GM12892 (cell line): ENCODE data around the gene ZMYND8.
"Not testable (repeated sequence)": the region's sequence is repeated elsewhere in the genome, so short reads cannot be mapped to it uniquely, and the experiment has no call there.

ENCODE experiments used
- DNase-seq: peaks from one replicate; pipeline ENCODE4 v3.0.0; 2011; ENCODE audit not compliant: insufficient read length
- FAIRE-seq: peaks from 2 replicates; lab custom pipeline; 2011; peaks lifted over from hg19 to GRCh38; lab: Jason Lieb, UNC
- POLR2A ChIP-seq: IDR thresholded peaks from 2 replicates; pipeline ENCODE4 v1.6.1; 2011; ENCODE audit warnings: low read depth, low read length, control low read depth
- POLR2AphosphoS5 ChIP-seq: IDR thresholded peaks from 2 replicates; pipeline ENCODE4 v1.6.1; 2011; ENCODE audit warnings: low read depth, low read length, control low read depth
- TAF1 ChIP-seq: IDR thresholded peaks from 2 replicates; pipeline ENCODE4 v1.6.1; 2011; ENCODE audit warnings: low read depth, mild to moderate bottlenecking, control low read depth, low read length, borderline replicate concordance

Gene ZMYND8

DNA sequence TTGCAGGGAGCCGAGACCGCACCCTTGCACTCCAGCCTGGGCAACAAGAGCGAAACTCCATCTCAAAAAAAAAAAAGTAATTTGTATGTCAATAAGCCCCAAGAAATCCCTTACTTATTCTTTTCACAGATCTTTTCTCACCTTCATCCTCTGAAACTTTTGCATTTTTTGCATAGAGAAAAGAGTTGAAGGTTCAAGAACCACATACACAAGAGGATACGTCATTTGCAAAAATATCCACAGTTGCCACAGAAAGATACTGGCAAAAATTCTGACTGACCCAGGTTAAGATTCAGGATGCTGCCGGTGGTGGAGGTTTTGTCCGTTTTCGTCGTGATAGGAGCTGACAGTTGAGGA is 94.5 kb downstream of the ZMYND8 start:
- no peak for TF ChIP-seq POLR2AphosphoS5
- TF ChIP-seq POLR2A = no peak
- no peak for TF ChIP-seq TAF1
- no peak for FAIRE-seq
- no peak for DNase-seq

DNA sequence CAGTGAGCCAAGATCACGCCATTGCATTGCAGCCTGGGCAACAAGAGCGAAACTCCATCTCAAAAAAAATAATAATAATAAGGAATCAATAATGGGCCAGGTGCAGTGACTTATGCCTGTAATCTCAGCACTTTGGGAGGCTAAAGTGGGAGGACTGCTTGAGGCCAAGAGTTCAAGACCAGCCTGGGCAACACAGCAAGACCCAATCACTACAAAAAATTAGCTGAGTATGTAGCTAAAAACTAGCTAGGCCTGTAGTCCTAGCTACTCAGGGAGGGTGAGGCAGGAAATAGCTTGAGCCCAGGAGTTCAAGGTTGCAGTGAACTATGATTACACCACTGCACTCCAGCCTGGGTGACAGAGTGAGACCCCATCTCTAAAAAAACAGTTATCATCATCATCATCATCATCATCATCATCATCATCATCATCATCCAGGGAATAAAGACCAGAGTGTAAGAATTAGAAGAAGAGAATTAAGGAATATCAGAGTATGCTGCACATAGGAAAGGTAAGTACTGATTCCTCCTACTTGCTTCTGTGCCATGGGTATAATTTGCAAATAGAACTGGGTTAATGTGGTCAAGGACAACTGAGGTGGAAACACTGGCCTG is 95.2 kb downstream of the ZMYND8 start:
- not testable (repeated sequence) for FAIRE-seq, DNase-seq

DNA sequence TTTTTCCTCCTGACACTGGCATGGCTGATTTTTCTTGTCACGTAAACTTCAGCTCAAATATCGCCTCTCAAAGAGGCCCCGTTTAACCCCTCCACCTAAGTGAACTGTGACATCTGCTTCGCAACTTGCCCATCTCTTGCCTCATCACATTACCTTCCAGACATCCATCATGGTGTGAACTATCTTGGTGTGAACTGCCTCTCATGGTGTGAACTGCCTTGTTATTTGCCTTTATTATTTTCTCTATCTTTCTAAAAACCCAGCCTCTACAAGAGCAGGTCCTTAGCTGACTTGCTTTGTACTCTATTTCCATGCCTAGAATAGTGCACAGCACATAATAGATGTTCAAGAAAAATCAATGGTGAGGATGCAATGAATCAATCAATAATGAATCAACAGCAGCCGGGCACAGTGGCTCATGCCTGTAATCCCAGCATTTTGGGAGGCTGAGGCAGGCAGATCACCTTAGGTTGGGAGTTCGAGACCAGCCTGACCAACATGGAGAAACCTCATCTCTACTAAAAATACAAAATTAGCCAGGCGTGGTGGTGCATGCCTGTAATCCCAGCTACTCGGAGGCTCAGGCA is 95.9 kb downstream of the ZMYND8 start:
- FAIRE-seq, DNase-seq: not testable (repeated sequence)

DNA sequence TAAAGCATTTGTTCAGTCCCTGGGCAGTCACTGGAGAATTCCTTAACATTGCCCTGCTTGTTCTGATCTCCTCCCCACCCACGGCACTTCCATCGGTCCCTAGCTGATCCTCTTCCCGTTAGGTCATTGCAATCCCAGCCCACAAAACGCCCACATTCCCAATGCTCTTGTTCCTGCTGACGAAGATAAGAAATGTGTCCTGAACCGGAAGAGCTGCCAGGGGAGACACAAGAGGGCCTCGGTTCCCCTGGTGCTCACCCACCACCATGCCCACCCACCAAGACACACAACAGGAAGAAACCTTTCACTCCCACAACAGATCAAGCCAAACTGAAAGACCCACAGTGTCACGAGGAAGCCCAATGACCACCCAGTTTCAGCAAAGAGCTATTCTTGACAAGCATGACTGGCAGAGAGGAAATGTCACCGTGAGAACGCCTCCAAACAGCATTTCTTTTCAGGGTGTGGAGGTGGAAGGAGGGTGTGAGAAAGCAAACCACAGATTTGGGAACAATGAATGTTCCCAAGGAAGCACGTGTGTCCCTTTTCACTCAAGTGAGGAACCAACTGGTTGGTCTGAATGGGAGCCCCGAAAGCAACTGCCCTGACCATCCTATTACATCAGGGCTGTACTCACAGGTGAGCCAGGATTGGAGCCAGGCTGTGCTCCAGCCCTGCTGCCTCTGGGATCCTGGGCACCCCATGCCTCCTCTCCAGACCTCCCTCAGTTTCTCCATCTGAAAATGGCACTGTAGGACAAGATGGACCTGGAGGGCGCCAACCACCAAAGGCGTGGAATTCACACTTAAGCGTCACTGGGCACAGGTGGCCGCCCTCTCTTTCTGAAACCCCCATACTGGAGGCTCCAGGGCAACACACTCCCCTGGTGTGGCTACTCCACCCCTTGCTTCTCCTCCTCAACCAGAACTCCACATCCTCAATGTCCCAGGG is 97.5 kb downstream of the ZMYND8 start:
- FAIRE-seq (peak; percentile 9), DNase-seq (peak; percentile 33)
- TF ChIP-seq POLR2A = peak; percentile 56
- TF ChIP-seq POLR2AphosphoS5 = no peak
- TF ChIP-seq TAF1 = no peak

DNA sequence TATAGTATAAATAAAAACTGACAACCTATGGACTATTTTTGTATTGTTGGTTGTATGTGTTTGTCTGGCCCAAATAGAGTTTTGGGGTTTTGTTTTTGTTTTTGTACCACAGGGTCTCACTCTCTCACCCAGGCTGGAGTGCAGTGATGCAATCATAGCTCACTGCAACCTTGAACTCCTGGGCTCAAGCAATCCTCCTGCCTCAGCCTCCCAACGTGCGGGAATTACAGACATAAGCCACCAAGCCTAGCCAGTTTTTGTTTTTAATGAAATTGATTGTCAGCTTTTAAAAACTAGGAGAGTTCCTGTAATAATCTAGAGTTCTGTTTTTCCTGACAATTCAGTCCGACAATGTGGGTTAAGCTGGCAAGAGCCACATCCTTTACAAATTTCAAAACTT is 98.7 kb downstream of the ZMYND8 start:
- no peak for TF ChIP-seq POLR2A
- TF ChIP-seq TAF1 = no peak
- DNase-seq = no peak
- FAIRE-seq = no peak

DNA sequence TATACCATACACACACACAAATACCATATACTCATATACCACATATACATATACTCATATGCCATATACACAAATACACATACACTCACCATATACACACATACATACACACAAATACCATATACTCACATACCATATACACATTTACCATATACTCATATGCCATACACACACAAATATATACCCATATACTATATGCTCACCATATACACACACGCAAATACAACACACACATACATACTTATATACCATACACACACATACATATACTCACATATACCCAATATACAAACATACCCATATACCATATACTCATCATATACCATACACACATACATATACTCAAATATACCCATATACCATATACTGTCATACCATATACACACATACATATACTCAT is 99.2 kb downstream of the ZMYND8 start:
- FAIRE-seq = no peak
- no peak for DNase-seq

DNA sequence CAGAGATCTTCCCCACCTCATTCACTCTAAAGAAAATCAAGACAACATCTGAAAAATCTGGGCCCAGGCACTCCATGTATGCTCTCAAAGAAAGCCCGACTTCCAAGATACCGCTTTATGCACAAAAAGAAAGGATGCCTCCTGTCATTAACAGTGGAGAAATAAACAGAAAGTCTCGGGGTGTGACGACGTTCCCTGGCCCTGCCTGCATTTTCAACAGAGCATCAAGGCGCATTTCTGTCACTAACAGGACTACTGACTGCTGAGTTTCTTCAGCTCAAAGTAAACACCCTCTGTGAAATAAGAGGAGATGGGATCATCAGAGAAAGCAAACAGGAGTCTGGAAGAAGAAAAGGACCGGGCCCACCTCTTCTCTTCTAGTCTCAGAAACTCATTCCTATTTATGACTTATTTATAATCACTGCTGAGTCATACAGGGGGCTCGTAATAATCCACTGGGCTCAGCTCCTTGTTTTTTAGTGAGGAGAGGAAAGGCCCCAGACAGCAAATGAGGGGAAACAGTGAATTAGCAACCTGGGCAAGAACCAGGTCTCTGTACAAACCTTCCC is 99.7 kb downstream of the ZMYND8 start:
- TF ChIP-seq TAF1 (no peak), POLR2A (no peak)
- DNase-seq (no peak), FAIRE-seq (no peak)

More for the DNA sequence above, 99.2 kb downstream of the ZMYND8 start:
- no peak for TF ChIP-seq TAF1
- no peak for TF ChIP-seq POLR2A
- TF ChIP-seq POLR2AphosphoS5 = no peak

DNA sequence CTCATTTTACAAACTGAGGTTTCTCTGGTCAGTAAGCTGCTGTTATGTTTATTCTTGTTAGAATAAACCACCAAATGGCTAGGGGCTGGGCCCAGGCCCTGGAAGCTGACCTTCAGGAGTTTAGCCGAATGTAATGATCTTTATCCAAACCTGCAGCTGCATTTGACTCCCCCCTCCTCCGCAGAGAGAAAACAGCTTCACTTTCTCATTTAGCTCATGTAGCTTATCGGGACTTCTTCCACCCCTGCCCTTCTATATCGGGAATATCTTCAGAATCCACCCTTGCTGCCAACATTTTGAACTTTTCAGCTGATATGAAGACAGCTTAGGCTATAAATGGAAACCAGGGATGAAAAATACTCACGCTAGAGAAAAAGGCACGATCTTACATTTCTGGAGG is 102.6 kb downstream of the ZMYND8 start:
- no peak for TF ChIP-seq TAF1
- TF ChIP-seq POLR2AphosphoS5 = no peak
- TF ChIP-seq POLR2A = no peak
- DNase-seq (no peak), FAIRE-seq (no peak)

DNA sequence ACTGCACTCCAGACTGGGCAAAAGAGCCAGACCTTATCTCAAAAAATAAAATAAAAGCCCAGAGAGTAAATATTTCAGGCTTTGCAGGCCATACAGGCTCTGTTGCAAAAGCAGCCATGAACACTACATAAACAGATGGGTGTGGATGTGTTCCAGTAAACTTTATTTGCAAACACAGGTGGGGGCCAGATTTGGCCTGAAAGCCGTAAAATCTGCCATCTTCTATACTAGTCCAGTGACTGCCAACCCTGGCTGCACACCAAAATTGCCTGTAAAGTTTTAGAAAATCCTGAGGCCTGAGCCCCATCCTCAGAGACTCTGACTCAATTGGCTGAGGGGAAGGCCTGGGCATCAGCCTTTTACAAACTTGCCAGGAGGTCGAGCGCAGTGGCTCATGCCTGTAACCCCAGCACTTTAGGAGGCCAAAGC is 103.6 kb downstream of the ZMYND8 start:
- DNase-seq = no peak
- TF ChIP-seq POLR2A (no peak), TAF1 (no peak), POLR2AphosphoS5 (no peak)

DNA sequence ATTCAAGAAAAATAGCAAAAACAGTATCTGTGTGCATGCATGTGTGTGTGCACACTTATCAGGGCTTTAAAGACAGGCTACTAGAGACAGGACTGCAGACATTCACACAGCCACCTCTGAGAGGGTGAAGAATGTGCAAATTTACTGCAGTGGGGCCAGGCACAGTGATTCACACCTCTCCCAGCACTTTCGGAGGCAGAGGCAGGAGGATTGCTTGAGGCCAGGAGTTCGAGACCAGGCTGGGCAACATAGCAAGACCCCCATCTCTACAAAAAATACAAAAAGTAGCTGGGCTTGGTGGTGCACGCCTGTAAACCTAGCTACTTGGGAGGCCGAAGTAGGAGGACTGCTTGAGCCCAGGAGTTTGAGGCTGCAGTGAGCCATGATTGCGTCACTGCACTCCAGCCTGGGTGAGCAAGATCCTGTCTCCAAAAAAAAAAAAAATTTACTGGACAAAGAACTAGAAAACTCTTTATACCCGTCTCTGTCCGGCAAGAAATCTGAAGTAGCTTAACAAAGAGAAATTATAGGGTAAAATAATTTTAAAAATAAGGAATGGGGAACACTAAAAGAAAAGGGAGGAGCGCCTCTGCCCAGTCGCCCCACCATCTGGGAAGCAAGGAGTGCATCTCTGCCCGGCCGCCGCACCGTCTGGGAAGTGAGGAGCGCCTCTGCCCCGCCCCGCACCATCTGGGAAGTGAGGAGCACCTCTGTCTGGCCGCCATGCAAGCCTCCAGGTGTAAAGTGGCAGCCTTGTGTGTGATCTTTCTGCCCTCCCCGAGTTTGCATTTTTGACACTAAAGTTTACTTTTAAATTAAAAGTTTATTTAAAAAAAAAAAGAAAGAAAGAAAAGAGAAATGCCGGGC is 105.1 kb downstream of the ZMYND8 start:
- TF ChIP-seq TAF1 = no peak
- no peak for TF ChIP-seq POLR2AphosphoS5
- TF ChIP-seq POLR2A = no peak
- DNase-seq (no peak), FAIRE-seq (no peak)

More for the DNA sequence above, 103.6 kb downstream of the ZMYND8 start:
- FAIRE-seq = no peak

DNA sequence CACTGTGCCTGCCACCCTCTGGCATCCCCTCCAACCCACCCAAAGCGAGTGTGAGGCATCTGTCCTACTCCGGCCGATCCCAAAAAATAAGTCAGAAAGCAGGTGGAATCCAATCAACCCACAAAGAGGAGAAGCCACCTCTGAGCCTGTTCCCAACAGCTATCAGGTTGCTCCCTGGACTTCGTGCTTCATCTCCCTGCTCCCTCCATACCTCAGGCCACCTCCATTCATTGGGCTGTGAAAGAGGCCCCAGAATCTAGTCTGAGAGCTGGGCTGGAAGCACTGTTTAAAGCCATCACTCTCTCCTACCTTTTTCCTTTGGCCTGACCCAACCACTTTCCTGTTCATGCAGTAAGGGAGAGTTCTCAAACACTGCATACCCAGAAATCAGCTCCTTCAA is 106.1 kb downstream of the ZMYND8 start:
- TF ChIP-seq TAF1 (no peak), POLR2A (no peak), POLR2AphosphoS5 (no peak)
- FAIRE-seq (no peak), DNase-seq (no peak)
